Activated CD4-positive, alpha-beta T cell treated with anti-CD3 and anti-CD28 coated beads, Interleukin-2, amount 10 ng/mL, durations not matched to agents 7 days and 5 days (primary cell): ENCODE results near the gene PHF3. TPM values are rescaled to one million over a fixed set of nuclear protein-coding genes. Genes with fewer than 3 reads are reported as not detected.

Source experiments
- CTCF ChIA-PET: fragments of 350-600 bp; sonication (Branson Sonifier 250); formaldehyde crosslinking; loops from one replicate; lab custom pipeline; 2021; ENCODE audit warnings: antibody characterized with exemption; lab: Charles Lee
- POLR2A ChIA-PET: fragments of 350-600 bp; sonication (Branson Sonifier 250); formaldehyde crosslinking; loops from one replicate; lab custom pipeline; 2021; ENCODE audit warnings: antibody characterized with exemption; lab: Charles Lee
- DNase-seq: peaks from one replicate; pipeline ENCODE4 v3.0.0-alpha.2; 2020
- H3K27ac Mint-ChIP-seq: one replicate; pipeline ENCODE4 v1.8.0; 2021; ENCODE audit warnings: mild to moderate bottlenecking, moderate library complexity, mixed read lengths
- H3K27me3 Mint-ChIP-seq: one replicate; pipeline ENCODE4 v1.8.0; 2021; ENCODE audit warnings: mixed read lengths
- H3K36me3 Mint-ChIP-seq: one replicate; pipeline ENCODE4 v1.8.0; 2021; ENCODE audit warnings: low read depth, mixed read lengths
- H3K4me1 Mint-ChIP-seq: one replicate; pipeline ENCODE4 v1.8.0; 2021; ENCODE audit warnings: mixed read lengths
- H3K4me3 Mint-ChIP-seq: one replicate; pipeline ENCODE4 v1.8.0; 2021; ENCODE audit warnings: mild to moderate bottlenecking, moderate library complexity, mixed read lengths
- H3K9me3 Mint-ChIP-seq: one replicate; pipeline ENCODE4 v1.8.0; 2021; ENCODE audit warnings: mixed read lengths
- total RNA-seq, 2 experiments: library from RNA; stranded (reverse); gene quantifications; one replicate each; pipeline ENCODE4 v1.2.3, GENCODE V29; 2021

PHF3 gene
- total RNA-seq, 2 experiments from 2014 or later, result 43.8 to 57.5 TPM

DNA sequence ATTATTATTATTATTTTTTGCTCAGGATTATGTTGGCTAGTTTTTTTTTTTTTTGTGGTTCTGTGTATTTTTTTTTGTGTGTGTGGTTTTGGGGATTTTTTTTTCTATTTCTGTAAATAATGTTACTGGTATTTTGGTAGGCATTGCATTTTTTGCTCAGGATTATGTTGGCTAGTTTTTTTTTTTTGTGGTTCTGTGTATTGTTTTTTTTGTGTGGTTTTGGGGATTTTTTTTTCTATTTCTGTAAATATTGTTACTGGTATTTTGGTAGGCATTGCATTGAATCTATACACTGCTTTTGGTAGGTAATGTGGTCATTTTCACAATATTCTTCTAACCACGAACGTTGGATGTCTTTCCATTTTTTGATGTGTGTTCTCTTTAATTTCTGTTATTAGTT is 17.4 kb downstream of the PHF3 start:
- H3K4me1 Mint-ChIP-seq, result peaks cover 35% of the 10 kb centered on the region
- H3K4me3 Mint-ChIP-seq, result no peak overlapping the region
- peaks cover 30% of the 10 kb centered on the region for H3K36me3 Mint-ChIP-seq
- no peak for DNase-seq
- ChIA-PET CTCF (interaction anchor here (0.7 kb wide), 1 partner anchor 18 kb away, joined by 4 read pairs; no protein-coding TSS in a partner anchor), POLR2A (interaction anchor here (0.6 kb wide), 1 partner anchor 50 kb away, joined by 7 read pairs; no protein-coding TSS in a partner anchor)
- no peaks in the 10 kb centered on the region for H3K27me3 Mint-ChIP-seq
- peaks cover 7% of the 10 kb centered on the region for H3K9me3 Mint-ChIP-seq
- no peak overlapping the region for H3K27ac Mint-ChIP-seq

DNA sequence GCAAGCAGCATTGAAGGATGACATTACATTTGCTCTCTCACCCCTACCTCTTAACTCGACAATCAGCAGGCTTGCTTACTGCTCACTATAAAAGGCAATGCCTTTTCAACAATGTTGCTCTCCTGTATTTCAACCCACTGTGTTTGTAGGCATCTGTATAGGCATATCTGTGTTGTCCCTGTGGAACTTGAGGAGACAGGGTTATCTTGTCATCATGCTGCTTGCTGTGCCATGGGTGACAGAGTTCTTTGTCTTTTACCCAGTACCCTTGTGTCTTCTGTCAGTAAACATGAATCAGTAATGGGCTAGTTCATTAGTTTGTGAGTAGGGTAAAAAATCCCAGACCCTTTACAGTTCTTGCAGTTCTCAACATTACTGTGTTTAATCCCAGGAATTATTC is 25.2 kb downstream of the PHF3 start:
- H3K27me3 Mint-ChIP-seq, result no peaks in the 10 kb centered on the region
- peaks cover 10% of the 10 kb centered on the region for H3K36me3 Mint-ChIP-seq
- DNase-seq, result no peak
- peaks cover 25% of the 10 kb centered on the region for H3K4me1 Mint-ChIP-seq
- POLR2A ChIA-PET, result no interaction called here
- CTCF ChIA-PET, result interaction anchor here (0.9 kb wide), 1 partner anchor 87 kb away, joined by 3 read pairs; no protein-coding TSS in a partner anchor
- H3K4me3 Mint-ChIP-seq, result no peak overlapping the region
- H3K27ac Mint-ChIP-seq, result no peak overlapping the region
- no peaks in the 10 kb centered on the region for H3K9me3 Mint-ChIP-seq

DNA sequence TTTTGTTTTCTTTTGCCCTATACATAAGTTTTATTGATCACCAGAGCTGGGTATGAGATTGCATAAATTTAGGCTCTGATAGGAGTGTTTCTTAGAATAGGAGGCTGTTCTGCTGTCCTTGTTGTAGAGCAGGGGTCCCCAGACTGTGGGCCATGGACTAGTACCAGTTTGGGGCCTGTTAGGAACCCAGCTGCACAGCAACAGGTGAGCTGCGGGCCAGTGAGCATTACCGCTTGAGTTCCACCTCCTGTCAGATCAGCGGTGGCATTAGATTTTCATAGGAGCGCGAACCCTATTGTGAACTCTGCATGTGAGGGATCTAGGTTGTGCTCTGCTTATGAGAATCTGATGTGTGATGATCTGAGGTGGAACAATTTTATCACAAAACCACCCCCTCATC is 26.2 kb downstream of the PHF3 start:
- no peak for DNase-seq
- no peak overlapping the region for H3K4me3 Mint-ChIP-seq
- peaks cover 10% of the 10 kb centered on the region for H3K36me3 Mint-ChIP-seq
- no peaks in the 10 kb centered on the region for H3K27me3 Mint-ChIP-seq
- POLR2A ChIA-PET, result no interaction called here
- H3K27ac Mint-ChIP-seq, result no peak overlapping the region
- CTCF ChIA-PET, result interaction anchor here (0.9 kb wide), 1 partner anchor 237 kb away, joined by 3 read pairs; no protein-coding TSS in a partner anchor
- no peaks in the 10 kb centered on the region for H3K9me3 Mint-ChIP-seq
- H3K4me1 Mint-ChIP-seq, result peaks cover 22% of the 10 kb centered on the region

DNA sequence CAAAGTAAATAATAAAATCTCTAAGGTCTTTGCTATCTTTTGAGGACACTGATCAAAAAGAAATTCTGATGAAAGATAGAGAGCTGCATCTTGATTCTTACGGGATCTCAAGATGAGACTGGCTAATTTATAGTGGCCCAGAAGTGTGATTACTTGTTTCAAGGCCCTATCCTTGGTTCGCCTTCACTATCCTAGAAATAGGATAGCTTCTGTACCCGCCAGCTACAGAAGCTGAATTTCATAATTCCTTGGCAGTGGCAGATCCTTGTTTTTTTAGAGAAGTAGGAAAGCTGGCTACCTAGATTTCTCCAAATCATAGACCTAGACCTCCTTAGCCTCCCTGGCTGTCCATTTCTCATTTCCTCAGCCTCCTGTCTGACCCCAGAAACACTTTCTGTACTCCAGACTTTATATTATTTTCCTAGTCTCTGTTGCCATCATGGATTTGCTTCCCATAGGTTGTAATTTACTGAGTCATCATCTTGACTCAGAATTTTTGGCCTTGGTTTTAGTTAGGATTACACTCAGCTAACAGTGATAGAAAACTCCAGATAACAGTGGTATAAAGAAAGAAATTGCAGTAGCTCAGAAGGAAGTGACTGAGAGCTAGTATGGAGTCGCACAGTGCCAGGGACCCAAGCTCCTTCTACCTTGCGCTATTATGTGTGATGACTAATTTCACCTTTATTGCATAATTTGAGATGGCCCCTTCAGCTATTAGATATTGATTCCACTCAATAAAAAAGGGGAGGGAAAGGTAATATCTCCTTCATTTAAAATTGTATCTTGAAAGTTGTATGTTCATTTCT is 27.7 kb downstream of the PHF3 start:
- no peak for DNase-seq
- peaks cover 7% of the 10 kb centered on the region for H3K36me3 Mint-ChIP-seq
- no peaks in the 10 kb centered on the region for H3K27me3 Mint-ChIP-seq
- H3K4me1 Mint-ChIP-seq, result peaks cover 18% of the 10 kb centered on the region
- no peak overlapping the region for H3K27ac Mint-ChIP-seq
- ChIA-PET POLR2A (no interaction called here), CTCF (interaction anchor here (0.8 to 1.2 kb wide), 2 partner anchors 14 to 15 kb away, joined by 3 read pairs; no protein-coding TSS in a partner anchor)
- no peak overlapping the region for H3K4me3 Mint-ChIP-seq
- no peaks in the 10 kb centered on the region for H3K9me3 Mint-ChIP-seq

DNA sequence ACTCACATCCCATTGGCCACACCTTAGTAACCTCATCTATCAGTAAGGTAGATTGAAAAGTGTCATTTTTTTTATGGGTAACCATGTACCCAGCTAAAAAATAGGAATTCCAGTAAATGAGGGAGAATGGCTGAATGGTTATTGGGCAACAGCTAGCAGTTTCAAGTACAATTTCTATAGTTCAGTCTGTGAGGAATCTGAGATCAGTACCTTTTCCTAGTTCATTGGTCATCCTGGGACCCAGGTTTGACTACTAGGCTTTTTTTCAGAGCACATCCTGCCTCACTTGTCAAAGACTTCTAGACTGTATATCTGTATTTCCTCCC is 28.3 kb downstream of the PHF3 start:
- Mint-ChIP-seq H3K9me3 (no peaks in the 10 kb centered on the region), H3K27me3 (no peaks in the 10 kb centered on the region), H3K4me3 (no peak overlapping the region), H3K4me1 (peaks cover 14% of the 10 kb centered on the region), H3K36me3 (peaks cover 7% of the 10 kb centered on the region), H3K27ac (no peak overlapping the region)
- CTCF ChIA-PET, result interaction anchor here (0.8 to 1.2 kb wide), 2 partner anchors 14 to 15 kb away, joined by 3 read pairs; no protein-coding TSS in a partner anchor
- DNase-seq, result no peak
- POLR2A ChIA-PET, result no interaction called here

DNA sequence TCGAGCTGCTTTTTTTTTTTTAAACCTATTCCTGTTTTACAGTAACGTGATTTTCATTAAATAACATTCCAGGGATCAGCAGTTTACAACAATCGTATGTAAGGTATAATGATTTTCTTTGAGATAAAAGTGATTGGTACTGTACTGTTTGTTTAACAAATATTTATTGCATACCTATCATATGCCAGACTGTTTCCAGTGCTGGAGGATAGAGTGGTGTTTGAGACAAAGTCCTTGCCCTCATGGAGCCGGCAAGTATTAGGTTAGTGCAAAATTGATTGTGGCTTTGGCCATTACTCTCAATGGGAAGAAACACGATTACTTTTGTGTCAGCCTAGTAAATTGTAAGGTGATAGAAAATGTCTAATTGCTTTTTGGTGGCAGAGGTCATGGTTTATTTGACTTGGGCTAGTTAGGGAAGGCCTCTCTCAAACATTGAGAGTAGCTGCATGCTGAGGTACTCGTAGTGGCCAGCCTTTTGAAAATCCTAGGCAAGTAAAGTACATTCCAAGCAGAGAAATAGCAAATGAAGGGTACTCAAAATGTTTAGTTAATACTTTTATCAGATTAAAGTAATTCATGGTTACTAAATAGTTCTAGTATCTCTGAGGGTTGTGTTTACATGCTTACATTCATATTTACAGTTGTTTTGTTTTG is 35.6 kb downstream of the PHF3 start:
- Mint-ChIP-seq H3K27me3 (no peaks in the 10 kb centered on the region), H3K4me1 (no peaks in the 10 kb centered on the region), H3K27ac (no peak overlapping the region), H3K9me3 (no peaks in the 10 kb centered on the region), H3K36me3 (peaks cover 12% of the 10 kb centered on the region), H3K4me3 (no peak overlapping the region)
- CTCF ChIA-PET, result no interaction called here
- no peak for DNase-seq
- POLR2A ChIA-PET, result no interaction called here

DNA sequence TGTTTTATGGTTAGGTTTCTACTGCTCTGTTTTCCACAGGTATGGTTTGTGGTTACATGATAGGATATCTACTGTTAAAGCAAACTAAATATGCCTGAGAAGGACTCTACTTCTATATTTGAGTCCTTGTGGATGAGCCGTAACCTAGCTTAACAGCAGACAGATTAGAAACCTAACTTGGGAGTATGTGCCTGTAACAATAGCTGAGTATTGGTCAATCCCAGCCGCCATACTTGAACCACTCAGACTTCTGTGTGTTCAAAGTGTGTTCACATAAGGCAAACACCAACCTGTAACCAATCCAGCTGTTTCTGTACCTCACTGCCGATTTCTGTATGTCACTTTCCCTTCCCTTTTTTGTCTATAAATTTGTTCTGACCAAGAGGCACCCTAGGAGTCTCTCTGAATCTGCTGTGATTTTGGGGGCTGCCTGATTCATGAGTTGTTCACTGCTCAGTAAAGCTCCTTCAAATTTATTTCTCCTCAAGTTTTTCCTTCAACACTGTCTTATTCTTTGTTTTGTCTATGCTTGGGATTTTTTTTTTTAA is 37.1 kb downstream of the PHF3 start:
- ChIA-PET CTCF (interaction anchor here (1.0 kb wide), 1 partner anchor 90 kb away, joined by 3 read pairs; no protein-coding TSS in a partner anchor), POLR2A (interaction anchor here (0.7 kb wide), 1 partner anchor 18 kb away, joined by 3 read pairs; no protein-coding TSS in a partner anchor)
- Mint-ChIP-seq H3K36me3 (peaks cover 12% of the 10 kb centered on the region), H3K27ac (no peak overlapping the region), H3K4me1 (no peaks in the 10 kb centered on the region), H3K9me3 (no peaks in the 10 kb centered on the region), H3K4me3 (no peak overlapping the region), H3K27me3 (no peaks in the 10 kb centered on the region)
- DNase-seq, result no peak

DNA sequence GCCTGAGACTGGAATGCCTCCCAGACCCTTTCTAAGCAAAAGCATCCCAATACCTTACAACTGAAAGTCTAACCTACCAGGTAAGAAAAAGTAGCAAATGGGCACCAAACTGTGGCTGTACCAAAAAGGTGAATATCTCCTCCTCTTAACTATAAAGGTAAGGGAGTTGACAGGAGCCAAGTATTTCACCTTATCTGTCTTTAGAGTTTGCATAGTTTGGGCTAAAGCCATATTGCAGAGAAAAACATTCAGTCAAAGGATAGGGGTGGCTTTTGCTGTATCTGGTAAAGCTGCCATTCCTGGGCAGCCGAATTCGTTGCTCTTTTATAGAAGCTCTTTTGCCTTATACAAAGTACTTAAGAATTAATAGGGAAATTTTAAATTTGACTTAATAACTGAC is 38.1 kb downstream of the PHF3 start:
- H3K4me3 Mint-ChIP-seq, result no peak overlapping the region
- ChIA-PET CTCF (interaction anchor here (0.6 kb wide), 1 partner anchor 75 kb away, joined by 3 read pairs; no protein-coding TSS in a partner anchor), POLR2A (no interaction called here)
- H3K27ac Mint-ChIP-seq, result no peak overlapping the region
- peaks cover 12% of the 10 kb centered on the region for H3K36me3 Mint-ChIP-seq
- H3K9me3 Mint-ChIP-seq, result no peaks in the 10 kb centered on the region
- peaks cover 2% of the 10 kb centered on the region for H3K4me1 Mint-ChIP-seq
- no peak for DNase-seq
- no peaks in the 10 kb centered on the region for H3K27me3 Mint-ChIP-seq

DNA sequence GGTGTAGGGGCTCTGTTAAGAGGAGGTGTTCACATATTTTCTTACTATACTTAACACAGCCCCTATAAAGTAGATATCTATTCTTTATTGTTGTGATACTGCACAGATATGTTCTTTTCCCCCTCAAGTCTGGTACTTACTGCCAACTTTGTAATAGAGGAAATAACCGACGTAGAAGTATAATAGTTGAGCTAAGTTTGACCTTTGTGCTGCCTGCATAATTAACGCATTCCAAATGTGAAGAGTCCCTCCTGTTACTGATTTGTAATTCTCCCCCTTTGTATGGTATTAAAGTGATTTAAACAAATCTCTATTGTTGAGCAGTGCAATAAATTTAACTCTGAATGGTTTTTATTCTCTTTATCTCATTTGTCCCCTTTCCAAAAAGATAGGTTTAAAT is 39.0 kb downstream of the PHF3 start:
- Mint-ChIP-seq H3K9me3 (no peaks in the 10 kb centered on the region), H3K36me3 (peaks cover 14% of the 10 kb centered on the region), H3K4me1 (peaks cover 3% of the 10 kb centered on the region), H3K27ac (no peak overlapping the region), H3K4me3 (no peak overlapping the region), H3K27me3 (no peaks in the 10 kb centered on the region)
- ChIA-PET POLR2A (no interaction called here), CTCF (interaction anchor here (1.0 kb wide), 1 partner anchor 27 kb away, joined by 4 read pairs; no protein-coding TSS in a partner anchor)
- DNase-seq, result no peak

DNA sequence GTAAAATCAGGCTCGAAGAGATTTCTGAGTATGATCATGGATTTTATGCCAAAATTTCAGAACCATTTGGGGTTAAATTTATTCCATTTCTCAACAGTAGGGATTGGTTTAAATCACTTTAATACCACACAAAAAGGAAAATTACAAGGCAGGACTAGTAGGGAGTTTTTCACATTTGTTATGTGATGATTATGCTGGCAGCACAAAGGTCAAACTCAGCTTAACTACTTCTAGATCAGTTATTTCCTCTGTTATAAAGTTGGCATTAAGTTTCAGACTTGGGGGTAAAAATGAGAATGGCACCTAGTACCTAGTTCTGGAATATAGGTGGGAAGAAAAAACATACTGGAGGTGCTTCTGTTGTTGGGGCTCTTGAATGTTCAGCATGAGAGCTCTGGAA is 39.5 kb downstream of the PHF3 start:
- no peaks in the 10 kb centered on the region for H3K9me3 Mint-ChIP-seq
- no peaks in the 10 kb centered on the region for H3K27me3 Mint-ChIP-seq
- peaks cover 3% of the 10 kb centered on the region for H3K4me1 Mint-ChIP-seq
- H3K36me3 Mint-ChIP-seq, result peaks cover 16% of the 10 kb centered on the region
- no peak overlapping the region for H3K27ac Mint-ChIP-seq
- no peak for DNase-seq
- POLR2A ChIA-PET, result no interaction called here
- CTCF ChIA-PET, result interaction anchor here (1.0 kb wide), 1 partner anchor 27 kb away, joined by 4 read pairs; no protein-coding TSS in a partner anchor
- H3K4me3 Mint-ChIP-seq, result no peak overlapping the region

DNA sequence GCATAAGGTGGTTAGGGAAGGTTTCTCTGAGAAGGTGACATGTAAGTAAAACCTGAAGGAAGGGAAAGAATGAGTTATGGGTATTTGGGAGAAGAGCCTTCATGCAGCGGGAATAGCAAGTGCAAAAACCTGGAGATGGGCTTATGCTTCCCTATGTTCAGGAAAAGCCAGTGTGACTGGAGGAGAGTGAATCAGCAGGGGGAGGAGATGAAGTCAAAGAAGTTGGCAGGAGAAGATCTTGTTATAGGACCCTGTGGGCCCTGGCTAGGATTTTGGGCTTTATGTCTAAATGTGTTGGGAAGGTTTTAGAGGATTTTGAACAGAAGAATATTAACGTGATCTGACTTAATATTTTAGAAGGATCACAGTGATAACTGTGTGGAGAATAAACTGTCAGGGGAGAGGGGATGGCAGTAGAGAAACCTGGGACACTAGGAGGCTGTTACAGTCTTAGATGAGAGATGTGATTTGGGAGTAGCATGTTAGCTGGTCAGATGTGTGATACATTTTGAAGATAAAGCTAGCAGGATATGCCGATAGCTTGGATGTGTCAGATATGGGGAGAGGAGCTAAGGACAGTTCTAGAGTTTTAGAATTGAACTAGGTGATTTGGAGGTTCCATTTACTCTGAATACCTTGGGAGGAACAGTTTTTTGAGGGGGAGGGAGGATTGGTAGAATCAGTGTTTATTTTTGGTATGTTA is 41.0 kb downstream of the PHF3 start:
- CTCF ChIA-PET, result interaction anchor here (0.7 kb wide), 1 partner anchor 26 kb away, joined by 3 read pairs; no protein-coding TSS in a partner anchor
- Mint-ChIP-seq H3K36me3 (peaks cover 25% of the 10 kb centered on the region), H3K27me3 (no peaks in the 10 kb centered on the region), H3K4me3 (no peak overlapping the region), H3K27ac (no peak overlapping the region), H3K4me1 (peaks cover 4% of the 10 kb centered on the region), H3K9me3 (no peaks in the 10 kb centered on the region)
- no peak for DNase-seq
- POLR2A ChIA-PET, result no interaction called here

DNA sequence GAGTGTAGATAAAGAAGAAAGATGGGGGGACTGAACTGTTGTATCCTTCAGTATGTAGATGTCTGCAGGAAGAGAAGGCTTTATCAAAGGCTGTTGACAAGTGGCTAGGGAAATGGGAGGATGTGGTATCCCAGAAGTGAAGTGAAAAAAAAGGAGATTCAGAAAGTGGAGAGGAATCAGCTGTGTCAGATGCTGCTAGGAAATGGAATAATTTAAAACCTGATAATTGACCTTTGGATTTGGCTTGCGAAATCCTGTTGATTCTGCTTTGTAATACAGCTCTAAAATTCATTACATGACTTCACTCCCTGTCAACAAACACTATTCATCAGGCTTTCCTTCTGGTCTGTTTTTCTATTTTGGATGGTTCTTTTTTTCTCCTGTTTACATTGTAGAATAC is 41.7 kb downstream of the PHF3 start:
- ChIA-PET POLR2A (no interaction called here), CTCF (no interaction called here)
- H3K27ac Mint-ChIP-seq, result no peak overlapping the region
- H3K9me3 Mint-ChIP-seq, result no peaks in the 10 kb centered on the region
- H3K4me3 Mint-ChIP-seq, result no peak overlapping the region
- DNase-seq, result no peak
- H3K4me1 Mint-ChIP-seq, result peaks cover 4% of the 10 kb centered on the region
- no peaks in the 10 kb centered on the region for H3K27me3 Mint-ChIP-seq
- peaks cover 26% of the 10 kb centered on the region for H3K36me3 Mint-ChIP-seq
